GM23338 (cell line): ENCODE measurements around the gene KIR2DL1.

ENCODE experiments used
- CREB1 ChIP-seq: fragments of 250-450 bp; sonication (Bioruptor Pico); IDR thresholded peaks from 2 replicates; pipeline ENCODE4 v1.5.0; 2020; ENCODE audit warnings: low read depth, mild to moderate bottlenecking, moderate library complexity
- CTCF ChIP-seq, 2 experiments: fragments of 200-600 bp in 1 of 2; sonication (generic) in 1 of 2; conservative IDR thresholded peaks; 2 replicates each; pipeline versions ENCODE4 v1.5.1 to v1.6.1; 2016 to 2017; ENCODE audit warnings: antibody characterized with exemption in 2 of 2, low read depth in 2 of 2, mild to moderate bottlenecking in 2 of 2, moderate library complexity in 1 of 2
- EZH2 ChIP-seq: fragments of 200-600 bp; sonication (generic); IDR thresholded peaks from one replicate; pipeline ENCODE4 v1.8.0; 2017; ENCODE audit warnings: antibody characterized with exemption, mild to moderate bottlenecking, low read depth; ENCODE audit not compliant: unreplicated experiment

GRCh38 chr19:54727562-54727961, 42.0 kb upstream of the KIR2DL1 start:
- TF ChIP-seq EZH2, result no peak
- no peak for TF ChIP-seq CTCF (conservative IDR thresholded peaks at IDR 0.05; ENCODE audit: low read depth in 2 of 2)
- no peak for TF ChIP-seq CREB1 (CRISPR knock-in tag)
